GM12892 (cell line): ENCODE measurements around the gene UBTD1.

Experiments used
- POLR2A ChIP-seq: IDR thresholded peaks from 2 replicates; pipeline ENCODE4 v1.6.1; 2011; ENCODE audit warnings: low read depth, low read length, control low read depth
- POLR2AphosphoS5 ChIP-seq: IDR thresholded peaks from 2 replicates; pipeline ENCODE4 v1.6.1; 2011; ENCODE audit warnings: low read depth, low read length, control low read depth
- TAF1 ChIP-seq: IDR thresholded peaks from 2 replicates; pipeline ENCODE4 v1.6.1; 2011; ENCODE audit warnings: low read depth, mild to moderate bottlenecking, control low read depth, low read length, borderline replicate concordance

DNA sequence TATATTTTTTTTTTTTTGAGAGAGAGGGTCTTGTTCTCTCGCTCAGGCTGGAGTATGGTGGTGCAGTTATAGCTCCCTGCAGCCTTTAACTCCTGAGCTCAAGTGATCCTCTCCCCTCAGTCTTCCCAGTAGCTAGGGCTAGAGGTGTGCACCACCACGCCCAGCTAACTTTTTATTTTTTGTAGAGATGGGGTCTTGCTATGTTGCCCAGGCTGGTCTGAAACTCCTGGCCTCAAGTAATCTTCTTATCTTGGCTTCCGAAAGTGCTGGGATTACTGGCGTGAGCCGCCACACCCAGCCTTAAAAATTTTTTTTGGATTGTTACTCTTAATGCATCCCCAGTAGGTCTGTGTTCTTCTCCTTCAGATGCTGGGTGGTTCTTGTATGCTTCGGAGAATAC, 4.2 kb downstream of the UBTD1 start:
- TF ChIP-seq TAF1 (no peak), POLR2A (no peak), POLR2AphosphoS5 (no peak)
